Measurements from ENCODE around the gene RNPEPL1. TPM values are rescaled to one million over a fixed set of nuclear protein-coding genes. Genes with fewer than 3 reads are reported as not detected.
"Not testable (repeated sequence)": the region's sequence is repeated elsewhere in the genome, so short reads cannot be mapped to it uniquely, and the experiment has no call there.

RNPEPL1 gene
- total and polyA plus RNA-seq, 2 experiments from 2014 or later, result 46.3 to 57.2 TPM

GRCh38 chr2:240532031-240532775, 36.1 kb upstream of the RNPEPL1 start:
- Histone ChIP-seq H3K27ac (no peak overlapping the region), H3K79me2 (no peaks in the 10 kb centered on the region), H3K4me3 (no peak overlapping the region), H3K27me3 (no peaks in the 10 kb centered on the region), H3K4me2 (no peak overlapping the region), H4K20me1 (ENCODE audit: insufficient read depth, poor library complexity, severe bottlenecking) (no peaks in the 10 kb centered on the region), H3K9me3 (ENCODE audit: low read depth) (peaks cover 14% of the 10 kb centered on the region), H3K4me1 (ENCODE audit: insufficient read depth) (peaks cover 4% of the 10 kb centered on the region), H3K9me2 (replicated peaks; ENCODE audit: insufficient read depth) (no peaks in the 10 kb centered on the region), H2AFZ (no peak overlapping the region), H3K36me3 (replicated peaks; ENCODE audit: insufficient read depth, low read depth) (no peaks in the 10 kb centered on the region)
- DNase-seq (ENCODE audit: low spot score), result no peak
- WGBS (ENCODE audit: low lambda C conversion rate, missing lambda C conversion rate), result 97% methylated on average over 1 of the region's 1 CpG
- TF ChIP-seq EZH2 (IDR thresholded peaks at IDR 0.05; ENCODE audit: borderline replicate concordance), result no peak
- TF ChIP-seq EZH2phosphoT487 (IDR thresholded peaks at IDR 0.05; ENCODE audit: low read depth, severe bottlenecking, unreplicated experiment), result no peak
- TF ChIP-seq CTCF (IDR thresholded peaks at IDR 0.05; ENCODE audit: poor library complexity), result no peak

- no peak overlapping the region for H3K4me2 ChIP-seq
- DNase-seq (ENCODE audit: low spot score), result no peak
Observed at GRCh38 chr2:240538031-240538780, 30.1 kb upstream of the RNPEPL1 start.

DNA sequence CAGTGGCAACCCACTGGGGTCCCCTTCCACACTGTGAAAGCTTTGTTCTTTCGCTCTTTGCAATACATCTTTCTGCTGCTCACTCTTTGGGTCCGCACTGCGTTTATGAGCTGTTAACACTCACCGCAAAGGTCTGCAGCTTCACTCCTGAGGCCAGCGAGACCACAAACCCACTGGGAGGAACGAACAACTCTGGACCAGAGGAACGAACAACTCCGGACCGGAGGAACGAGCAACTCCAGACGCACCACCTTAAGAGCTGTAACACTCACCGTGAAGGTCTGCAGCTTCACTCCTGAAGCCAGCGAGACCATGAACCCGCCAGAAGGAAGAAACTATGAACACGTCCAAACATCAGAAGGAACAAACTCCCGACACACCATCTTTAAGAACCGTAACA, 29.2 kb upstream of the RNPEPL1 start:
- not testable (repeated sequence) for H2AFZ ChIP-seq; H3K27me3 ChIP-seq; H4K20me1 ChIP-seq (ENCODE audit: insufficient read depth, poor library complexity, severe bottlenecking); H3K9me2 ChIP-seq (replicated peaks; ENCODE audit: insufficient read depth); H3K27ac ChIP-seq; H3K79me2 ChIP-seq; DNase-seq (ENCODE audit: low spot score); H3K4me2 ChIP-seq; H3K9me3 ChIP-seq (ENCODE audit: low read depth); H3K36me3 ChIP-seq (replicated peaks; ENCODE audit: insufficient read depth, low read depth); H3K4me3 ChIP-seq; H3K4me1 ChIP-seq (ENCODE audit: insufficient read depth)
- 98% methylated on average over 17 of the region's 17 CpGs for WGBS (ENCODE audit: low lambda C conversion rate, missing lambda C conversion rate)

More at GRCh38 chr2:240538031-240538780, 30.1 kb upstream of the RNPEPL1 start:
- Histone ChIP-seq H3K79me2 (no peaks in the 10 kb centered on the region), H3K36me3 (replicated peaks; ENCODE audit: insufficient read depth, low read depth) (no peaks in the 10 kb centered on the region), H3K27ac (no peak overlapping the region), H3K9me3 (ENCODE audit: low read depth) (no peaks in the 10 kb centered on the region), H3K27me3 (no peaks in the 10 kb centered on the region), H3K4me1 (ENCODE audit: insufficient read depth) (peaks cover 4% of the 10 kb centered on the region), H3K9me2 (replicated peaks; ENCODE audit: insufficient read depth) (no peaks in the 10 kb centered on the region), H2AFZ (no peak overlapping the region), H3K4me3 (no peak overlapping the region), H4K20me1 (ENCODE audit: insufficient read depth, poor library complexity, severe bottlenecking) (no peaks in the 10 kb centered on the region)
- WGBS (ENCODE audit: low lambda C conversion rate, missing lambda C conversion rate), result 94% methylated on average over 40 of the region's 43 CpGs
- TF ChIP-seq EZH2phosphoT487 (IDR thresholded peaks at IDR 0.05; ENCODE audit: low read depth, severe bottlenecking, unreplicated experiment) (no peak), EZH2 (IDR thresholded peaks at IDR 0.05; ENCODE audit: borderline replicate concordance) (no peak), CTCF (IDR thresholded peaks at IDR 0.05; ENCODE audit: poor library complexity) (no peak)

GRCh38 chr2:240539906-240540305, 28.4 kb upstream of the RNPEPL1 start:
- no peak for DNase-seq (ENCODE audit: low spot score)
- H3K4me3 ChIP-seq, result no peak overlapping the region
- H3K79me2 ChIP-seq, result no peaks in the 10 kb centered on the region
- H3K27me3 ChIP-seq, result no peaks in the 10 kb centered on the region
- no peak overlapping the region for H3K27ac ChIP-seq
- no peak overlapping the region for H2AFZ ChIP-seq
- no peaks in the 10 kb centered on the region for H4K20me1 ChIP-seq (ENCODE audit: insufficient read depth, poor library complexity, severe bottlenecking)
- no peaks in the 10 kb centered on the region for H3K36me3 ChIP-seq (replicated peaks; ENCODE audit: insufficient read depth, low read depth)
- TF ChIP-seq EZH2 (IDR thresholded peaks at IDR 0.05; ENCODE audit: borderline replicate concordance), result no peak
- TF ChIP-seq EZH2phosphoT487 (IDR thresholded peaks at IDR 0.05; ENCODE audit: low read depth, severe bottlenecking, unreplicated experiment), result no peak
- no peak for TF ChIP-seq CTCF (IDR thresholded peaks at IDR 0.05; ENCODE audit: poor library complexity)
- no peaks in the 10 kb centered on the region for H3K9me3 ChIP-seq (ENCODE audit: low read depth)
- H3K4me1 ChIP-seq (ENCODE audit: insufficient read depth), result peaks cover 4% of the 10 kb centered on the region
- no peak overlapping the region for H3K4me2 ChIP-seq
- H3K9me2 ChIP-seq (replicated peaks; ENCODE audit: insufficient read depth), result no peaks in the 10 kb centered on the region

Data from hepatocyte (in vitro differentiated cells).